Measurements from ENCODE around the gene SPAG16.

- no peak for TF ChIP-seq EZH2 (IDR thresholded peaks at IDR 0.05)
- TF ChIP-seq POLR2AphosphoS5 (IDR thresholded peaks at IDR 0.05; ENCODE audit: borderline replicate concordance, low read depth, low read length), result no peak
- TF ChIP-seq FOXP2 (optimal IDR thresholded peaks at IDR 0.05; ENCODE audit: control extremely low read depth, extremely low read length, insufficient read depth), result no peak
These were observed 136.6 kb downstream of the SPAG16 start for GRCh38 chr2:213420828-213421385.
